CD4-positive, alpha-beta T cell treated with Interleukin-10 for 1 hour (primary cell): ENCODE measurements around the gene FANCI.
"Not testable (repeated sequence)": the region's sequence is repeated elsewhere in the genome, so short reads cannot be mapped to it uniquely, and the experiment has no call there.

ENCODE experiments used
- DNase-seq: peaks from one replicate; pipeline ENCODE4 v3.0.0-alpha.2; 2020

FANCI gene

GRCh38 chr15:89226359-89227221 lies 17.2 kb upstream of the FANCI start:
- no peak for DNase-seq

- no peak for DNase-seq
These were observed 16.4 kb upstream of the FANCI start for GRCh38 chr15:89227425-89227824.

- no peak for DNase-seq
These were observed 13.5 kb upstream of the FANCI start for GRCh38 chr15:89230277-89230676.

DNA sequence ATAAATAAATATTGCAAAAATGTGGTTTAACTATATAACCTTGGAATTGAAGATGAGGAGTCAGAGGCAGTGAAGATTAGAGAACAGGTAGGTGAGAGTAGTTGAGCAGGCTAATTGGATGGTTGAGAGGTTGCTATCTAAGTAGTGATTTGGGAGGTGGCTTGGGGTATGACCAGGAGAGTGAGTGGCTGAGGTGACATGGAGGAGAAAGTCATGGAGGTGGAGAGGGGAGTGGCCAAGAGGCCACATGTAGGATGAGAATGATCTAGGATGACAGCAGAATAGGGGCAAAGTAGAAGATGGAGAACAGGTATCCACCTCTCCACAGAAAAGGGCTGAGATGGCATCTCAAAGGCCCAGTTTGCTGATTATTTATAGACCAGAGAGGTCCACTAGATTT lies 11.9 kb upstream of the FANCI start:
- DNase-seq = no peak

DNA sequence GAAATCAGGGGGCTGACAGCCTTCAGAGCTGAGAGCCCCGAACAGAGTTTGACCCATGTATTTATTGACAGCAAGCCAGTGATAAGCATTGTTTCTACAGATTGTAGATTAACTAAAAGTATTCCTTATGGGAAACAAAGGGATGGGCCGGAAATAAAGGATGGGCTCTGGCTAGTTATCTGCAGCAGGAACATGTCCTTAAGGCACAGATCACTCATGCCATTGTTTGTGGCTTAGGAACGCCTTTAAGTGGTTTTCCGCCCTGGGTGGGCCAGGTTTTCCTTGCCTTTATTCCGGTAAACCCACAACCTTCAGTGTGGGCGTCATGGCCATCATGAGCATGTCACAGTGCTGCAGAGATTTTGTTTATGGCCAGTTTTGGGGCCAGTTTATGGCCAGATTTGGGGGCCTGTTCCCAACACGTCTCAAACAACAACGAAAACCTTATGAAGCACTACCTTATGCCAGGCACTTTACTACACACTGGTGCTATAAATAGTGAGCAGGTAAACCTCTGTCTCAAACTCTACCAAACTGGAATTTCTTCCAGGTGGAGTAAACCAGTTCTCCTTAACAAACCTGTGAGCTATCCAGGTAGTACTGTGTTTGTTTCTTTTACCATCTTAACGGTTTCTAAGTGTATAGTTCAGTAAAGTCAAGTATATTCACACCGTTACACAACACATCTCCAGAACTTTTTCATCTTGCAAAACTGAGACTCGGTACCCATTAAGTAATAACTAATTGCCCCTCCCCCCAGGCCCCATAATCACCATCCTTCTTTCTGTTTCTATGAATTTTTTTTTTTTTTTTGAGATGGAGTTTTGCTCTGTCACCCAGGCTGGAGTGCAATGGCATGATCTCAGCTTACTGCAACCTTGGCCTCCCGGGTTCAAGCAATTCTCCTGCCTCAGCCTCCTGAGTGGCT lies 3.6 kb upstream of the FANCI start:
- DNase-seq = not testable (repeated sequence)

GRCh38 chr15:89243046-89243690 lies 611 bp upstream of the FANCI start:
- DNase-seq = no peak

DNA sequence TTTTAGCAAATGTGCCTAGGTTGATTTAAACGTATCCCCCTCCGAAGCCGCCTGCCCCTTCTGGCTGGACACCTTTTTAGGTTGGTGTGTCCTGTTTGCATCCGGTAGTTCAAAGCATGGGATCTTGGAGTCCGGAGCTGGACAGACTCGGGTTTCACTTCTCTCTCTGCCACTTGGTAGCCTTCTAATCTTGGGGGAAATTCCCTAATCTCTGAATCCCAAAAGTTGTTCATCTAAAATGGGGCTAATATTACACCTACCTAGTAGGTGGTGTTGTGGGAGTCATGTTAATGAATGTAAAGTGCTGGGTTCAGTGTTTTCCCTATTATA lies 760 bp downstream of the FANCI start:
- DNase-seq = no peak

DNA sequence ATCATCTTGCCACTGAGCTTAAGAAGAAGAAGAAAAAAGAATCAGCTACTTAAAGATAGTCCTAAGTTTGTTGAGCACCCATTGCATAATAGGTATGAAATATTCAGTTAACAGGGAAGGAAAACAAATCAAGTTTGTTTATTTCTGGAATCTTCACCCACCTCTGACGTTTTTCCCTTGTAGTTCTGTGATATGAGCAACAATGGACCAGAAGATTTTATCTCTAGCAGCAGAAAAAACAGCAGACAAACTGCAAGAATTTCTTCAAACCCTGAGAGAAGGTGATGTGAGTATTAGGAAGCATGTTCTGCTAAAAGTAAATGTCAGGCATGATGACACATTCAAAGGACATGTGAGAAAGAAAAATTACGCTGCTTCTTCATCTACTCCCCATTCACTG lies 3.7 kb downstream of the FANCI start:
- no peak for DNase-seq

GRCh38 chr15:89248584-89248983 lies 4.8 kb downstream of the FANCI start:
- DNase-seq = no peak

DNA sequence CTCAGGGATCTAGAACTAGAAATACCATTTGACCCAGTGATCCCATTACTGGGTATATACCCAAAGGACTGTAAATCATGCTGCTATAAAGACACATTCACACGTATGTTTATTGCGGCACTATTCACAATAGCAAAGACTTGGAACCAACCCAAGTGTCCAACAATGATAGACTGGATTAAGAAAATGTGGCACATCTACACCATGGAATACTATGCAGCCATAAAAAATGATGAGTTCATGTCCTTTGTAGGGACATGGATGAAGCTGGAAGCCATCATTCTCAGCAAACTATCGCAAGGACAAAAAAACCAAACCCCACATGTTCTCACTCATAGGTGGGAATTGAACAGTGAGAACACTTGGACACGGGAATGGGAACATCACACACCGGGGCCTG lies 6.4 kb downstream of the FANCI start:
- not testable (repeated sequence) for DNase-seq

- not testable (repeated sequence) for DNase-seq
These were observed 33.5 kb downstream of the FANCI start for GRCh38 chr15:89277281-89277680.

GRCh38 chr15:89278307-89278706 lies 34.5 kb downstream of the FANCI start:
- DNase-seq = no peak

DNA sequence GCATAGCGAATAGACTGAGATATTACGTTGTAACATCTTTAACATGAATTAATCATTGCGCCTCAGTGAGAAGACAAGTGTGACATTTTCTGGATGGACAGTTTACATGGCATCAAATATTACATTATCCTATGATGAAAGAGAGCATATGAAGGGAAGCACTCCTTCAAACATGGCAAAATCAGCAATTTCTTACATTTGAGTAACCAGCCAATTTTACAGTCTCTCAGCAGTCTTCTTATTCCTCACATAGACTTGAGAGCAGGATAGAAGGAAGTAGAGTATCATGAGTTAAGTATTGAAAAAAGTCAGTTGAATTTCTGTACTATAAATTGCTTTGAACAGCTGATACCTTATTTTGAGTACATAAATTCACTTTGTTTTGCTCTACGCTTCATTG lies 38.9 kb downstream of the FANCI start:
- DNase-seq = no peak

DNA sequence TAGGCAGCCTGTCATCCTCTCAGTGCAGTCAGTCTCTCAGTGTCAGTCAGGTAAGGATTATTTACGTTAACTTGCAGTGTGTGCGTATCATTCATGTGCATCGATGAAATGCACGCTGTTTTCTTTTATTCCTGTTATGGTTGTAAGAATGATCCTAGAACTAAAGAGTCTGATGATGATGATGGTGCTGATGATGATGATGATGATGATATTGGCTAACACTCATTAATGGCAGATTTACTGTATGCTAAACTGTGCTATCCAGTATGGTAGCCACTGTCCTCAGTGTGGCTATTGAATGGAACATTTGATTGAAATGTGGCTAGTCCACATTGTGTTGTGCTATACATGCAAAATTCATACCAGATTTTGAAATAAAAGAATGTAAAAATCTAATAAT lies 39.4 kb downstream of the FANCI start:
- DNase-seq = no peak

DNA sequence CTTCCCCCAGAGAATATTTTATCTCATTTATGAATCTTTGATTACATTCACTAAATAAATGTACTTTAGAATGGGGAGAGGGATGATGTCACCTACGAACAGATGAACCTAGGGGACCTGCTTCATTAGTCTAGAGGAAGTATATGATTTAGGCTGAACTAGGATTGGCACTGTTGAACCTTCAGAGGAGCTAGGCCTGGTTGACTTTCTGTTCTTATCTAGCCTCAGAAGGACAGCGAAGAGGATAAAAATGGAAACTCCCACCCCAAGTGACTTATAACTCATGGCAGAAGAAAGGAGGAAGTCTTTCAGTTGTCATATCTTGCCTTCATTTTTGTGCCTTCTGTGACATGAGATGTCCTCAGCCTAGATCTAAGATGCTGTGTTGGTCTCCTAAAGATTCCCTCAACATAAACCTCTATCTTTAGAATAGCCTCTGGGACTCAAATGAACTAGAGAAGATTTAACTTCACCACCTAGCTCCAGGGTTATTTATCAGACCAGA lies 48.2 kb downstream of the FANCI start:
- DNase-seq = no peak

DNA sequence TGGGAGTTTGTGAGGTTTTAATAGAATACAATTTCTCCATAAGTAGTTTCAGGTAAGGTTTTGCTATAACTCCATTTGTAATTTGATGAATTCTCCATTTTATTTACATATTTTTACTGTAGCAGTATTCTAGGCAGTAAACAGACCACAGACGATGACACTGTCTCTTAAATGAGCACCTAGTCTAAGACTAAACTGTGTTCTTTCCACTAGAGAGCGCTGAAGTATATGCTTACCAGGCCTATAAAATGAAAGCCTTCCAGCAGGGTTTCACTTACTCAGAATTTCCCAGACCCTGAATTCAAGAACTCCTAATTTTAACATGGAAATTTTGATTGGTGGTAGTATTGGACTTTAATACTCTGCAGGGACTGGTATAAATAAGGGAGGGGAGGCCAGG lies 49.2 kb downstream of the FANCI start:
- no peak for DNase-seq

GRCh38 chr15:89299896-89300295 lies 56.1 kb downstream of the FANCI start:
- no peak for DNase-seq

DNA sequence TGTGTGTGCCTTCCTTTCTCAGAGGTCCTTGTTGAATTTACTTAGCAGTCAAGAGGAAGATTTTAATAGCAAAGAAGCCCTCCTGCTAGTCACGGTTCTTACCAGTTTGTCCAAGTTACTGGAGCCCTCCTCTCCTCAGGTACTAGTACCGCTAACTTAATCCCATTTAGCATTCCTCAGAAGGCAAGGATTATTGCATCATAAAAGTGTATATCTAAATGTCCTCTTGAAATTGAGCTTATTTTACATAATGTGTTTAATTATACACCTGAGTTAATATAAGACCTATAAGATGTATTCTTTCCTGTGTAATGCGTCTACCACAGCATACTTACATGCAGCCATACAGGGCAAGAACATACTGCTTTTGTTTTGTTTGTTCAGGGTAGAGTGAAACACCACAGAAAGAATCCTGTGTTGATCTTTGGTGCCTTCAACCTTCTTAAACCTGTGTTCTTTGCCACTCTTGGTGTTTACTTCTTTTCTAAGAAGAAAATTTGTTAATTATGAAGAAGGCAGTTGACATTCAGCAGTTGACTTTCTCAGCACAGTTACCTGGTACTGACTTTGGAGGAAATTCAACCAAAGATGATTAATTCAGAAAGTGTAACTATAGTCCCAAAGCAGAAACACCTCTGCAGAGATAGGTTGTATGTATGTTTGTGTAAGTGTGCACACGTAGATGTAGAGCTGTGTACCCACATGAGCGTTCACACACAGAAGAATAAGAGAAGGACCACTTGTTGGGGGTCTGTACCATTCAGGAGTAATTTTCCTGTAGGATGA lies 57.7 kb downstream of the FANCI start:
- no peak for DNase-seq

DNA sequence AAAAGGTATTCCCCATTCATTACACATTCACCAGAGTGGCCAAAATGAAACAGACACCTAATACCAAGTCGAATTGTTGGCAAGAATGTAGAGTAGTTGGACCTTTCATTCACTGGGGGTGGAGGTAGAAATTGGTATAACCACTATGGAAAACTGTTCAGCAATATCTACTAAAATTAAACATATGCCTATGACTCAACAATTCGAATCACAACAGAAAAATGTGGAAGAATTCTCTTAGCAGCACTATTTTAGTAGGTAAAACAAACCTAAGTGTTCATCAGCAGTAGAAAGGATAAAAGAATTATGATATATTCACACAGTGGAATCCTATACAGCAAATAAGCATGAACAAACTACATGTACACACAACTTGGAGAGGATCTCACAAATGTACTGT lies 60.2 kb downstream of the FANCI start:
- no peak for DNase-seq

DNA sequence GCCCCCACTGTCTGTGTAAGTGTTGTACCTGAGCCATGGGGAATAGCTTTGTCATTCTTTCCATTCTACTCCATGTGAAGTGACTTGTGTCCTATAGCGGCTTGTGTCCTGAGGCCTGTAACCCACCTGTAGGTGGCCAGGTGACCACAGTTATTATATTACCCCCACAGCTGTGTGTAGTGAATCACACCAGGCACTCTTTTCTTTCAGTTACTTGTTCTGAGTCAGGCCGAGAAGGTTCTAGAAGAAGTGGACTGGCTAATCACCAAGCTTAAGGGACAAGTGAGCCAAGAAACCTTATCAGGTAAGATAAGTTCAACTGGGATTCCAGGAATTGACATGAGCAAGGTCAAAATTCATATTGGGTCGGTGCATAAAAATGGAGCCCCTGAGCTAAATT lies 61.6 kb downstream of the FANCI start:
- no peak for DNase-seq

GRCh38 chr15:89307046-89307587 lies 63.3 kb downstream of the FANCI start:
- no peak for DNase-seq

- DNase-seq = no peak
These were observed 64.0 kb downstream of the FANCI start for GRCh38 chr15:89307791-89308190.
